K562 (cell line): ENCODE measurements around the gene CLTRN. TPM values are rescaled to one million over a fixed set of nuclear protein-coding genes. Genes with fewer than 3 reads are reported as not detected.

Source experiments
- ASH1L ChIP-seq: fragments of 450-650 bp; IDR thresholded peaks from 2 replicates; pipeline ENCODE4 v1.6.1; 2018; ENCODE audit warnings: borderline replicate concordance, mild to moderate bottlenecking, low read depth; ENCODE audit not compliant: partially characterized antibody
- ATF7 ChIP-seq: fragments of 450-650 bp; IDR thresholded peaks from 2 replicates; pipeline ENCODE4 v1.7.1; 2014; ENCODE audit warnings: mild to moderate bottlenecking, moderate library complexity
- DDX20 ChIP-seq: fragments of 450-650 bp; IDR thresholded peaks from 2 replicates; pipeline ENCODE4 v1.6.1; 2016; ENCODE audit warnings: missing genetic modification characterization, low read depth, mild to moderate bottlenecking, missing compliant biosample characterization, moderate library complexity
- ELF4 ChIP-seq: fragments of 450-650 bp; formaldehyde crosslinking; IDR thresholded peaks from 2 replicates; pipeline ENCODE4 v1.4.0; 2022; ENCODE audit warnings: missing genetic modification characterization
- FOXM1 ChIP-seq, 2 experiments: fragments of 450-650 bp in 1 of 2; sonication (generic) in 1 of 2; formaldehyde crosslinking in 1 of 2; IDR thresholded peaks; 2 replicates each; pipeline versions ENCODE4 v1.6.1 to v1.9.0; 2017 to 2022; ENCODE audit warnings: low read depth in 2 of 2, mild to moderate bottlenecking in 2 of 2, missing genetic modification reagents in 1 of 2, moderate library complexity in 1 of 2
- GABPA ChIP-seq: fragments of 200-800 bp; sonication (Bioruptor generic); conservative IDR thresholded peaks from 2 replicates; pipeline ENCODE4 v1.6.1; 2016; ENCODE audit warnings: low read depth, missing genetic modification characterization, missing compliant biosample characterization
- IRF1 ChIP-seq: sonication (generic); formaldehyde crosslinking; IDR thresholded peaks from 2 replicates; pipeline ENCODE4 v1.8.0; 2022; ENCODE audit warnings: missing genetic modification reagents, mild to moderate bottlenecking, borderline replicate concordance
- JUNB ChIP-seq: fragments of 450-650 bp; formaldehyde crosslinking; conservative IDR thresholded peaks from 2 replicates; pipeline ENCODE4 v1.4.0; 2020; ENCODE audit warnings: mild to moderate bottlenecking
- MTF1 ChIP-seq: fragments of 250-450 bp; sonication (Bioruptor Pico); IDR thresholded peaks from 2 replicates; pipeline ENCODE4 v1.9.0; 2021; ENCODE audit warnings: moderate library complexity, mild to moderate bottlenecking, inconsistent platforms, borderline replicate concordance
- MXI1 ChIP-seq: IDR thresholded peaks from 2 replicates; pipeline ENCODE4 v1.6.1; 2011; ENCODE audit warnings: low read depth, mild to moderate bottlenecking, improper control_type of control experiment, low read length
- NCOA2 ChIP-seq, 2 experiments: fragments of 450-650 bp; IDR thresholded peaks; 2 replicates each; pipeline ENCODE4 v1.6.1; 2018; ENCODE audit warnings: mild to moderate bottlenecking in 2 of 2, moderate library complexity in 1 of 2; ENCODE audit not compliant: partially characterized antibody in 2 of 2
- PRPF4 ChIP-seq: fragments of 200-400 bp; formaldehyde crosslinking; IDR thresholded peaks from one replicate; pipeline ENCODE4 v1.6.1; 2017; ENCODE audit warnings: low read length, low read depth, mild to moderate bottlenecking; ENCODE audit not compliant: insufficient read depth, poor library complexity, severe bottlenecking
- SMARCA5 ChIP-seq: fragments of 450-650 bp; IDR thresholded peaks from 2 replicates; pipeline ENCODE4 v1.6.1; 2016
- TRIM24 ChIP-seq, 2 experiments: fragments of 450-650 bp; IDR thresholded peaks; 2 replicates each; pipeline ENCODE4 v1.6.1; 2016
- TRIM28 ChIP-seq: fragments of 450-650 bp; IDR thresholded peaks from 2 replicates; pipeline ENCODE4 v1.6.1; 2017
- ZBTB1 ChIP-seq: sonication (generic); formaldehyde crosslinking; IDR thresholded peaks from 2 replicates; pipeline ENCODE4 v1.8.1; 2023; ENCODE audit warnings: missing genetic modification reagents, low read depth, mild to moderate bottlenecking, borderline replicate concordance
- polyA plus RNA-seq, 8 experiments: library from polyadenylated mRNA; depleted of rRNA in 4 of 8; stranded (reverse) in 5 of 8; unstranded in 3 of 8; fragments of >200 nt; fragmentation: Nextera tagmentation in 2 of 8; fragmentation: Illumina TruSeq in 1 of 8; extraction: Ambion mirVana in 2 of 8; extraction: Trizol in 1 of 8; gene quantifications; 2 replicates each; pipeline versions ENCODE4 v1.2.1 to v1.2.3, GENCODE V29; 2011 to 2014; ENCODE audit warnings: inconsistent platforms in 1 of 8, missing spikeins in 1 of 8
- total RNA-seq, 7 experiments: library from RNA; depleted of rRNA in 6 of 7; stranded (reverse); fragments of >200 nt in 6 of 7; fragmentation: Illumina TruSeq in 2 of 7; extraction: Trizol in 2 of 7; gene quantifications; 2 replicates each; pipeline versions ENCODE4 v1.2.1 to v1.2.3, GENCODE V29; 2011 to 2021; ENCODE audit warnings: low replicate concordance in 1 of 7
- TF ChIP-seq, protein P1 (sequence below): fragments of 450-650 bp; conservative IDR thresholded peaks from 2 replicates; pipeline ENCODE4 v1.6.1; 2016; ENCODE audit warnings: missing genetic modification characterization, low read depth, mild to moderate bottlenecking, missing compliant biosample characterization, moderate library complexity
- TF ChIP-seq, protein P2 (sequence below): fragments of 250-450 bp; sonication (Bioruptor Pico); IDR thresholded peaks from 2 replicates; pipeline ENCODE4 v1.9.0; 2021; ENCODE audit warnings: mild to moderate bottlenecking
- TF ChIP-seq, protein P3 (sequence below), 2 experiments: fragments of 200-800 bp in 1 of 2; sonication (Bioruptor generic) in 1 of 2; sonication (generic) in 1 of 2; formaldehyde crosslinking in 1 of 2; IDR thresholded peaks in 1 of 2; conservative IDR thresholded peaks in 1 of 2; 2 replicates each; pipeline versions ENCODE4 v1.5.0 to v1.6.1; 2016 to 2020; ENCODE audit warnings: missing compliant biosample characterization in 1 of 2, missing genetic modification characterization in 1 of 2, missing genetic modification reagents in 1 of 2
- TF ChIP-seq, protein P4 (sequence below): fragments of 150-350 bp; IDR thresholded peaks from 2 replicates; pipeline ENCODE4 v1.6.1; 2014; ENCODE audit warnings: low read depth, mild to moderate bottlenecking, low read length, borderline replicate concordance

The CLTRN gene
- total and polyA plus RNA-seq, 9 of the 15 experiments (the other 6 are each of a cell fraction or from before 2014, with no cell fraction given) = 0.11 to 0.36 (median 0.18) TPM; not detected in 2

- no peak for TF ChIP-seq DDX20
- TF ChIP-seq JUNB (CRISPR knock-in tag) = no peak
- no peak for TF ChIP-seq PRPF4
- no peak for TF ChIP-seq IRF1 (CRISPR knock-in tag)
- no peak for TF ChIP-seq NCOA2 (IDR thresholded peaks at IDR 0.05; ENCODE audit: partially characterized antibody in 2 of 2)
- TF ChIP-seq ZBTB1 (CRISPR knock-in tag) = no peak; the same call in 1 of the 2 replicates
- no peak for TF ChIP-seq FOXM1 (IDR thresholded peaks at IDR 0.05; ENCODE audit: low read depth)
- peak; percentile 87 for TF ChIP-seq FOXM1 (CRISPR knock-in tag; IDR thresholded peaks at IDR 0.05; ENCODE audit: low read depth)
- no peak for TF ChIP-seq SMARCA5
- TF ChIP-seq, protein P1, sequence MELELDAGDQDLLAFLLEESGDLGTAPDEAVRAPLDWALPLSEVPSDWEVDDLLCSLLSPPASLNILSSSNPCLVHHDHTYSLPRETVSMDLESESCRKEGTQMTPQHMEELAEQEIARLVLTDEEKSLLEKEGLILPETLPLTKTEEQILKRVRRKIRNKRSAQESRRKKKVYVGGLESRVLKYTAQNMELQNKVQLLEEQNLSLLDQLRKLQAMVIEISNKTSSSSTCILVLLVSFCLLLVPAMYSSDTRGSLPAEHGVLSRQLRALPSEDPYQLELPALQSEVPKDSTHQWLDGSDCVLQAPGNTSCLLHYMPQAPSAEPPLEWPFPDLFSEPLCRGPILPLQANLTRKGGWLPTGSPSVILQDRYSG (tag) = no peak
- TF ChIP-seq MTF1 (CRISPR knock-in tag) = no peak
- TF ChIP-seq GABPA (tag) = peak; percentile 73
- TF ChIP-seq, protein P2, sequence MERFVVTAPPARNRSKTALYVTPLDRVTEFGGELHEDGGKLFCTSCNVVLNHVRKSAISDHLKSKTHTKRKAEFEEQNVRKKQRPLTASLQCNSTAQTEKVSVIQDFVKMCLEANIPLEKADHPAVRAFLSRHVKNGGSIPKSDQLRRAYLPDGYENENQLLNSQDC = no peak
- TF ChIP-seq ATF7 = peak; percentile 95
- TF ChIP-seq ELF4 (CRISPR knock-in tag) = peak; percentile 53; the same call in 1 of the 2 replicates
- TF ChIP-seq, protein P3, sequence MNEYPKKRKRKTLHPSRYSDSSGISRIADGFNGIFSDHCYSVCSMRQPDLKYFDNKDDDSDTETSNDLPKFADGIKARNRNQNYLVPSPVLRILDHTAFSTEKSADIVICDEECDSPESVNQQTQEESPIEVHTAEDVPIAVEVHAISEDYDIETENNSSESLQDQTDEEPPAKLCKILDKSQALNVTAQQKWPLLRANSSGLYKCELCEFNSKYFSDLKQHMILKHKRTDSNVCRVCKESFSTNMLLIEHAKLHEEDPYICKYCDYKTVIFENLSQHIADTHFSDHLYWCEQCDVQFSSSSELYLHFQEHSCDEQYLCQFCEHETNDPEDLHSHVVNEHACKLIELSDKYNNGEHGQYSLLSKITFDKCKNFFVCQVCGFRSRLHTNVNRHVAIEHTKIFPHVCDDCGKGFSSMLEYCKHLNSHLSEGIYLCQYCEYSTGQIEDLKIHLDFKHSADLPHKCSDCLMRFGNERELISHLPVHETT (CRISPR knock-in tag; conservative IDR thresholded peaks at IDR 0.05 in 1 of 2, IDR thresholded peaks at IDR 0.05 in 1 of 2) = no peak
- no peak for TF ChIP-seq ASH1L
- 0 out of 2 replicates have a peak, but pooled peaks have one; percentile 0 for TF ChIP-seq MXI1
- no peak for TF ChIP-seq TRIM28
- TF ChIP-seq, protein P4, sequence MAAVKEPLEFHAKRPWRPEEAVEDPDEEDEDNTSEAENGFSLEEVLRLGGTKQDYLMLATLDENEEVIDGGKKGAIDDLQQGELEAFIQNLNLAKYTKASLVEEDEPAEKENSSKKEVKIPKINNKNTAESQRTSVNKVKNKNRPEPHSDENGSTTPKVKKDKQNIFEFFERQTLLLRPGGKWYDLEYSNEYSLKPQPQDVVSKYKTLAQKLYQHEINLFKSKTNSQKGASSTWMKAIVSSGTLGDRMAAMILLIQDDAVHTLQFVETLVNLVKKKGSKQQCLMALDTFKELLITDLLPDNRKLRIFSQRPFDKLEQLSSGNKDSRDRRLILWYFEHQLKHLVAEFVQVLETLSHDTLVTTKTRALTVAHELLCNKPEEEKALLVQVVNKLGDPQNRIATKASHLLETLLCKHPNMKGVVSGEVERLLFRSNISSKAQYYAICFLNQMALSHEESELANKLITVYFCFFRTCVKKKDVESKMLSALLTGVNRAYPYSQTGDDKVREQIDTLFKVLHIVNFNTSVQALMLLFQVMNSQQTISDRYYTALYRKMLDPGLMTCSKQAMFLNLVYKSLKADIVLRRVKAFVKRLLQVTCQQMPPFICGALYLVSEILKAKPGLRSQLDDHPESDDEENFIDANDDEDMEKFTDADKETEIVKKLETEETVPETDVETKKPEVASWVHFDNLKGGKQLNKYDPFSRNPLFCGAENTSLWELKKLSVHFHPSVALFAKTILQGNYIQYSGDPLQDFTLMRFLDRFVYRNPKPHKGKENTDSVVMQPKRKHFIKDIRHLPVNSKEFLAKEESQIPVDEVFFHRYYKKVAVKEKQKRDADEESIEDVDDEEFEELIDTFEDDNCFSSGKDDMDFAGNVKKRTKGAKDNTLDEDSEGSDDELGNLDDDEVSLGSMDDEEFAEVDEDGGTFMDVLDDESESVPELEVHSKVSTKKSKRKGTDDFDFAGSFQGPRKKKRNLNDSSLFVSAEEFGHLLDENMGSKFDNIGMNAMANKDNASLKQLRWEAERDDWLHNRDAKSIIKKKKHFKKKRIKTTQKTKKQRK = no peak
- no peak for TF ChIP-seq TRIM24 (IDR thresholded peaks at IDR 0.05)
Observed at GRCh38 chrX:15674841-15675489, 10.4 kb upstream of the CLTRN start (continued).
